SIG-M5 treated with dmso at 0.1 percent for 504 hours (cell line): ENCODE data around the gene FAM219A.

ENCODE experiments used
- DNase-seq: peaks from one replicate; lab custom pipeline; 2025; ENCODE audit not compliant: unreplicated experiment; lab: John Stamatoyannopoulos, UW

Gene FAM219A

DNA sequence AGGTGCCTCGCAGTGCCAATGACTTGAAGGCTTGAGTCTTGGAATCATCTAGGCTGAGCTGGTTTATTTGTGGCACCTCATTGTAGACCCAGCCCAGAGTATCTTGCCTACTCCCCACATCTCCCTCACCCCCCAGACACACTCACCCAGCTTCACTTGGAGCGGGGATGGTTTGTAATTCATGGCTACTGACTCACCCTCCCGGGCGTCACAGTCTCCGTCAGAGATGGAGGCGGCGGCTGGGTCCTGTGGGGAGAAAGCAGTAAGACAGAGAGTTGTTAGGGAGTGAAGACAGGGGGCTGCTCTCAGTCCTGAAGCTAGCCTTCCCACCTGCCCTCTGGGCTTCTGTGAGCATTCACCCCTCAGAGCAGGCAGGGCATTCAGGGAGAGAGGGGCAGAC is 52.7 kb downstream of the FAM219A start:
- DNase-seq = no peak

GRCh38 chr9:34403554-34404380 is 54.6 kb downstream of the FAM219A start:
- peak; percentile 29 for DNase-seq

DNA sequence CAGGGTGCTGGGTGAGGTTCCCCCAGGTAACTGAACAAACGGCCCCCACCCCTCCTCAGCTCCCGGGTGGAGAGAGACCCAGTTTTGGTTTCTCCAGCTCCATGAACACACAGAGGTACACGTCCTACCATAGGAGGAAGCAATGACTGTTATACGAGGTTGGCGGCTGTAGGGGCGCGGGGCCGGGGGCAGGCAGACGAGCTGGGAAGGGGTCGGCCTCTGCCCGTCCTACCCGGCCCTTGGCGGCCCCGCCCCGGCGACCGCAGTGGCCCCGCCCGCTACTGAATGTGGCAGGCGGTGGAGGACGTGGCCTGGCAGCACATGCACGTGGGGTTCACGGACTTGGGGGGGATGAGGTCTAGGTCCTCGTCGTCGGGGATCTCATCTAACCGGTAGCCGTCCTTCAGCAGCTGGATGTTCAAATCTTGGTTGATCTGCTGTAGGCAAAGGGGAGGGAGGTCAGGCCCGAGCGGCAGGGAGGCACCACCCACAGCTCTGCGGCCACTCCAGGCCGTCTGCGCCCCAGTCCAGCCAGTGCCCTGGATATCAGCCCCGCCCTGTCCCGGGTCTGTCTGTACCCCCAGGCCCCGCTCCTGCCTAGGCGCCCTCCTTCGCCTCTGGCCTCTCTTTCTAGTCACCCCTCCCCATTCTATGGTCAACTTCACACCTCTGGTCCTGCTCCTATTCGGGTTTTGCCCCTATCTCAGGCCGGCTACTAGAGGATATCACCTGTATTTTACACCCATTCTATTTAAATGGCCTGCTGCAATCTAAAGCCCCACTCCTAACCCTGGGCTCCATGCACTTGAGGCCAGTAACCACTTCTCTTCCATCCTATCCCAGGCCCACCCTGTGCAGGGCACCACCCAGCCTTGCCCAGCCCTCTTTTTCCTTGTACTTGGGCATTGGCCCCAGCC is 57.4 kb downstream of the FAM219A start:
- DNase-seq = no peak

GRCh38 chr9:34400275-34400674 is 58.1 kb downstream of the FAM219A start:
- DNase-seq = no peak

- no peak for DNase-seq
These were observed 58.6 kb downstream of the FAM219A start for GRCh38 chr9:34399729-34400128.

DNA sequence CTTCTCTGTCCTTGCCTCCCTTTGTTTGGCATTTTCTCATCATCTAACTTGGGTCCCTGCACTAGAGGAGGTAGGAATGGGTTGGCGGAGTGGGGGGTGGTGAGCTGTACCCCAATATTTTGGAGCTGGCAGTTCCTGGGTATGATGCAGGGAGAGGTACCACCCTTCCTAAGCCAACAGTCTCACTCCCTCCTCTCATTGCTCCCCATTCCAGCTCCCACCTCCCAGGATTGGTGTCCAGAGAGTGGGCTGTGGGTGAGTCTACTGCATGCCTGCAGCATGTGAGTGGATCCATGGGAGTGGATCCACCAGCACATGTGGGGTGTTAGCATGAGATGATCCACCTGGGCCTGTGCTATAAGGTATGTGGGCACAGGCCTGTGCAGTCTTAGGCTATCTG is 59.5 kb downstream of the FAM219A start:
- no peak for DNase-seq

GRCh38 chr9:34396276-34397214 is 61.8 kb downstream of the FAM219A start:
- no peak for DNase-seq

GRCh38 chr9:34392511-34392910 is 65.9 kb downstream of the FAM219A start:
- no peak for DNase-seq

- no peak for DNase-seq
These were observed 71.1 kb downstream of the FAM219A start for GRCh38 chr9:34387239-34387638.

GRCh38 chr9:34386656-34387055 is 71.7 kb downstream of the FAM219A start:
- no peak for DNase-seq

GRCh38 chr9:34385561-34386230 is 72.7 kb downstream of the FAM219A start:
- DNase-seq = no peak

- no peak for DNase-seq
These were observed 73.8 kb downstream of the FAM219A start for GRCh38 chr9:34384368-34385165.

- no peak for DNase-seq
These were observed 74.5 kb downstream of the FAM219A start for GRCh38 chr9:34383904-34384303.

GRCh38 chr9:34382879-34383278 is 75.5 kb downstream of the FAM219A start:
- no peak for DNase-seq

GRCh38 chr9:34382054-34382453 is 76.3 kb downstream of the FAM219A start:
- no peak for DNase-seq

- no peak for DNase-seq
These were observed 77.0 kb downstream of the FAM219A start for GRCh38 chr9:34381323-34381722.

DNA sequence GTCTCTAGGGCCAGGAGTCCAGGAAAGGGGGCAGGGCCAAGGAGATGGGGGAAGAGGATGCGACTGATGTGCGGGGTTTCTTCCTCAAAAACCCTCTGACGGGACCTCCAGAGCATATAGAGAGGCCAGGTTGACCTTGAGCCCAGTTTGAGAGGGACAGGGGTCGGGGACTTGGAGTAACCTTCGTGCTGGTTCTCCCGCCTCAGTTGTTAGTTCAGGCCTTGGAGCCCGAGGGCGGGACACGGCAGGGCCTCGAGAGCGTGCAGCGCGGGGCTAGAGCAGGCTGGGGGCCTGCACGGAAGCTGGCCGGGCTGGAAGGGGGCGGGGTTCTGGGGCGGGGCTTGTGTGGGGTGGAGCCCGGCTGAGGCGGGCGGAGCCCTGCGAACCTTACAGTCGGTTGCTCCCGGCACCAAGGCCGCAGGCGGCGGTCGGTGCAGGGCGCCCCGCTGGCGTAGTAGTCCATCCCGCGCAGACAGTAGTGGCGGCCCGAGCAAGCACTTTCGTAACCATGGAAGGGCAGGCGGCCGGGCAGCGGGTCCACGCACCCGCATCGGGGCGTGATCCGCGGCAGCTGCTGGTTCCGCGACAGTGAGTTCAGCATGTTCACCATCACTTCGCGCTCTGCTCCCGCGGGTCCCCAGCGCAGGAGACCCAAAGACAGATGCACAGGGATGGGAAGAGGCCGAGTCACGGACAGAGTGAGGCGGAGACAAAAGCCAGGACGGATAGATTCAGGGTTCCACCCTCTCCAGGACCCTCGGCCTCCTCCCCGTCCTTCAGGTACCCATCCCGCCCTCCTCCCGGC is 77.7 kb downstream of the FAM219A start:
- peak; percentile 40 for DNase-seq

GRCh38 chr9:34380034-34380510 is 78.3 kb downstream of the FAM219A start:
- no peak for DNase-seq
